ENCODE data around the gene CCND1.

DNA sequence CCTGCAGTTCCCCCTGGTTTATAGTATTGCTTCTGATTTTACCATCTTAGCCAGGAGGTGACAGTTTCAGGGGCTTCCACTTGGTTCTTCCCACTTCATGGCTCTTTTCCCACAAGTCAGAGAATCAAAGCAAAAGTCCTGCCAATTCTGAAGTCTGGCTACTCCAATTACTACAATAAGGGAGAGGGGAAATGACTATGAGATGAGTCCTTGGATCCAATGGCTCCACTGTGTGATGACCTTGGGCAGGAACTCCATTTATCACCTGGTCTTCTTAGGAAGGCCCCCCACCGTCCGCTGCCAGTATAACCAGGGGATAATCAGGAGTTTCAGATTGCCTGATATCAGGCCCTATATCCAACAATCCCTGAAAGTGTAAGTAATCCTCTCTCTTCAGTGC lies 31.6 kb upstream of the CCND1 start:
- TF ChIP-seq EP300 (IDR thresholded peaks at IDR 0.05; ENCODE audit: borderline replicate concordance) (no peak), YY1 (IDR thresholded peaks at IDR 0.05; ENCODE audit: low read depth) (no peak), RAD21 (IDR thresholded peaks at IDR 0.05; ENCODE audit: low read depth) (no peak), TEAD4 (IDR thresholded peaks at IDR 0.05) (no peak), TAF1 (IDR thresholded peaks at IDR 0.05; ENCODE audit: low read depth) (no peak), CEBPB (IDR thresholded peaks at IDR 0.05) (no peak), EGR1 (IDR thresholded peaks at IDR 0.05) (no peak), MAX (IDR thresholded peaks at IDR 0.05) (no peak), CREB1 (IDR thresholded peaks at IDR 0.05; ENCODE audit: low read depth) (no peak), FOXM1 (IDR thresholded peaks at IDR 0.05; ENCODE audit: borderline replicate concordance, low read depth) (no peak), TCF12 (IDR thresholded peaks at IDR 0.05; ENCODE audit: low read depth) (no peak)
- TF ChIP-seq, protein P1, sequence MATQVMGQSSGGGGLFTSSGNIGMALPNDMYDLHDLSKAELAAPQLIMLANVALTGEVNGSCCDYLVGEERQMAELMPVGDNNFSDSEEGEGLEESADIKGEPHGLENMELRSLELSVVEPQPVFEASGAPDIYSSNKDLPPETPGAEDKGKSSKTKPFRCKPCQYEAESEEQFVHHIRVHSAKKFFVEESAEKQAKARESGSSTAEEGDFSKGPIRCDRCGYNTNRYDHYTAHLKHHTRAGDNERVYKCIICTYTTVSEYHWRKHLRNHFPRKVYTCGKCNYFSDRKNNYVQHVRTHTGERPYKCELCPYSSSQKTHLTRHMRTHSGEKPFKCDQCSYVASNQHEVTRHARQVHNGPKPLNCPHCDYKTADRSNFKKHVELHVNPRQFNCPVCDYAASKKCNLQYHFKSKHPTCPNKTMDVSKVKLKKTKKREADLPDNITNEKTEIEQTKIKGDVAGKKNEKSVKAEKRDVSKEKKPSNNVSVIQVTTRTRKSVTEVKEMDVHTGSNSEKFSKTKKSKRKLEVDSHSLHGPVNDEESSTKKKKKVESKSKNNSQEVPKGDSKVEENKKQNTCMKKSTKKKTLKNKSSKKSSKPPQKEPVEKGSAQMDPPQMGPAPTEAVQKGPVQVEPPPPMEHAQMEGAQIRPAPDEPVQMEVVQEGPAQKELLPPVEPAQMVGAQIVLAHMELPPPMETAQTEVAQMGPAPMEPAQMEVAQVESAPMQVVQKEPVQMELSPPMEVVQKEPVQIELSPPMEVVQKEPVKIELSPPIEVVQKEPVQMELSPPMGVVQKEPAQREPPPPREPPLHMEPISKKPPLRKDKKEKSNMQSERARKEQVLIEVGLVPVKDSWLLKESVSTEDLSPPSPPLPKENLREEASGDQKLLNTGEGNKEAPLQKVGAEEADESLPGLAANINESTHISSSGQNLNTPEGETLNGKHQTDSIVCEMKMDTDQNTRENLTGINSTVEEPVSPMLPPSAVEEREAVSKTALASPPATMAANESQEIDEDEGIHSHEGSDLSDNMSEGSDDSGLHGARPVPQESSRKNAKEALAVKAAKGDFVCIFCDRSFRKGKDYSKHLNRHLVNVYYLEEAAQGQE (IDR thresholded peaks at IDR 0.05; ENCODE audit: low read depth) = no peak
- TF ChIP-seq, protein P2, sequence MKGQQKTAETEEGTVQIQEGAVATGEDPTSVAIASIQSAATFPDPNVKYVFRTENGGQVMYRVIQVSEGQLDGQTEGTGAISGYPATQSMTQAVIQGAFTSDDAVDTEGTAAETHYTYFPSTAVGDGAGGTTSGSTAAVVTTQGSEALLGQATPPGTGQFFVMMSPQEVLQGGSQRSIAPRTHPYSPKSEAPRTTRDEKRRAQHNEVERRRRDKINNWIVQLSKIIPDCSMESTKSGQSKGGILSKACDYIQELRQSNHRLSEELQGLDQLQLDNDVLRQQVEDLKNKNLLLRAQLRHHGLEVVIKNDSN (IDR thresholded peaks at IDR 0.05) = no peak

Data from Ishikawa (cell line).